ENCODE data around the gene DBN1.
A peak's percentile ranks its signal among the peaks of the same experiment; 100 is the strongest.

DBN1 gene

GRCh38 chr5:177490311-177490991 is 17.0 kb upstream of the DBN1 start:
- Histone ChIP-seq H3K36me3 (replicated peaks; ENCODE audit: low read depth, low read length) (no peaks in the 10 kb centered on the region), H3K27ac (ENCODE audit: low read length) (no peak overlapping the region), H2AFZ (ENCODE audit: low read depth, low read length) (no peak overlapping the region), H3K79me2 (ENCODE audit: low read length) (no peaks in the 10 kb centered on the region), H3K27me3 (ENCODE audit: low read depth, low read length) (no peaks in the 10 kb centered on the region), H3K4me1 (ENCODE audit: low read length) (peaks cover 34% of the 10 kb centered on the region), H3K4me2 (ENCODE audit: low read length) (no peak overlapping the region), H3K4me3 (ENCODE audit: low read length) (no peak overlapping the region), H3K9me3 (ENCODE audit: insufficient read depth, low read length) (no peaks in the 10 kb centered on the region), H4K20me1 (ENCODE audit: insufficient read depth, low read length) (no peaks in the 10 kb centered on the region; the same call in 1 of the 2 replicates), H3K9ac (ENCODE audit: low read length) (no peak overlapping the region)
- TF ChIP-seq EZH2phosphoT487 (IDR thresholded peaks at IDR 0.05; ENCODE audit: low read depth) (no peak), CTCF (IDR thresholded peaks at IDR 0.05; ENCODE audit: low read depth, low read length) (no peak)

DNA sequence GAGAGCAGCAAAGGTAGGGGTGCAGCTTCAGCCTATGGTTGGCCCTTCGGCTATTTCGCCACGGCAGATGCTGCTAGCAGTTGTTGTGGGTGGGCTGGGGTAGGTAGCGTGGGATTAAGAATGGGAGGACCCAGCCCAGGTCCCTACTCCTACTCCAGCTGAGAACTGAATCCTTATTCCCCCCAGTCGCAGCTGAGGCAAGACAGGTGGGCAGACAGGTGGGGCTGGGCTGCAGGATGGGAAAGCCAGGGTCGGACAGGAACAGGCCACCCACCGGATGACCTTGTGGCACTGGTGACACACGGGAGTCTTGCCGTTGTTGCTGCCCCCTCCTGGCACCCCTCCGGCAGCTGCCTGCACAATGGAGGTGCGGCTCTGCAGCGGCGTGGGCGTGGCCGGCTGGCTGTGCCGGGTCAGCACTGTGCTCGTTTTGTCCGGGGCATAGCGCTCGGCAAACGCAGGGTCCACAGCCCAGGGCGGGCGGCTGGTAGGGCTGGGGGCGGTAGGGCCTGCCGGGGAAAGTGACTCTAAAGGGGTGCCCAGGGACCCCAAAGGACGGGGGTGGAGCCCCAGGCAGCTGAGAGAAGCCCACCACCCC is 15.8 kb upstream of the DBN1 start:
- no peaks in the 10 kb centered on the region for H3K79me2 ChIP-seq (ENCODE audit: low read length)
- no peaks in the 10 kb centered on the region for H3K36me3 ChIP-seq (replicated peaks; ENCODE audit: low read depth, low read length)
- no peaks in the 10 kb centered on the region for H3K27me3 ChIP-seq (ENCODE audit: low read depth, low read length)
- no peak overlapping the region for H3K27ac ChIP-seq (ENCODE audit: low read length)
- peak overlapping the region; percentile 53 for H3K4me3 ChIP-seq (ENCODE audit: low read length)
- H3K4me2 ChIP-seq (ENCODE audit: low read length), result peak overlapping the region; percentile 61
- H3K9ac ChIP-seq (ENCODE audit: low read length), result no peak overlapping the region
- H3K4me1 ChIP-seq (ENCODE audit: low read length), result peaks cover 22% of the 10 kb centered on the region
- no peaks in the 10 kb centered on the region; the same call in 1 of the 2 replicates for H4K20me1 ChIP-seq (ENCODE audit: insufficient read depth, low read length)
- TF ChIP-seq CTCF (IDR thresholded peaks at IDR 0.05; ENCODE audit: low read depth, low read length) (peak; percentile 53), EZH2phosphoT487 (IDR thresholded peaks at IDR 0.05; ENCODE audit: low read depth) (no peak)
- no peak overlapping the region for H2AFZ ChIP-seq (ENCODE audit: low read depth, low read length)
- H3K9me3 ChIP-seq (ENCODE audit: insufficient read depth, low read length), result no peaks in the 10 kb centered on the region

- Histone ChIP-seq H4K20me1 (ENCODE audit: insufficient read depth, low read length) (no peaks in the 10 kb centered on the region; the same call in 1 of the 2 replicates), H3K4me1 (ENCODE audit: low read length) (peaks cover 10% of the 10 kb centered on the region), H3K79me2 (ENCODE audit: low read length) (no peaks in the 10 kb centered on the region), H3K36me3 (replicated peaks; ENCODE audit: low read depth, low read length) (no peaks in the 10 kb centered on the region), H3K27ac (ENCODE audit: low read length) (no peak overlapping the region), H3K9ac (ENCODE audit: low read length) (no peak overlapping the region), H3K9me3 (ENCODE audit: insufficient read depth, low read length) (no peaks in the 10 kb centered on the region), H3K4me3 (ENCODE audit: low read length) (no peak overlapping the region), H2AFZ (ENCODE audit: low read depth, low read length) (no peak overlapping the region), H3K27me3 (ENCODE audit: low read depth, low read length) (no peaks in the 10 kb centered on the region), H3K4me2 (ENCODE audit: low read length) (no peak overlapping the region)
- TF ChIP-seq CTCF (IDR thresholded peaks at IDR 0.05; ENCODE audit: low read depth, low read length) (peak; percentile 35), EZH2phosphoT487 (IDR thresholded peaks at IDR 0.05; ENCODE audit: low read depth) (no peak)
These were observed 14.5 kb upstream of the DBN1 start for GRCh38 chr5:177487975-177488374.

- Histone ChIP-seq H3K4me2 (ENCODE audit: low read length) (no peak overlapping the region), H3K79me2 (ENCODE audit: low read length) (no peaks in the 10 kb centered on the region), H3K27ac (ENCODE audit: low read length) (no peak overlapping the region), H4K20me1 (ENCODE audit: insufficient read depth, low read length) (no peaks in the 10 kb centered on the region; the same call in 1 of the 2 replicates), H3K4me1 (ENCODE audit: low read length) (peaks cover 10% of the 10 kb centered on the region), H3K4me3 (ENCODE audit: low read length) (no peak overlapping the region), H2AFZ (ENCODE audit: low read depth, low read length) (no peak overlapping the region), H3K9ac (ENCODE audit: low read length) (no peak overlapping the region), H3K27me3 (ENCODE audit: low read depth, low read length) (no peaks in the 10 kb centered on the region), H3K9me3 (ENCODE audit: insufficient read depth, low read length) (no peaks in the 10 kb centered on the region), H3K36me3 (replicated peaks; ENCODE audit: low read depth, low read length) (no peaks in the 10 kb centered on the region)
- TF ChIP-seq EZH2phosphoT487 (IDR thresholded peaks at IDR 0.05; ENCODE audit: low read depth) (no peak), CTCF (IDR thresholded peaks at IDR 0.05; ENCODE audit: low read depth, low read length) (no peak)
These were observed 13.7 kb upstream of the DBN1 start for GRCh38 chr5:177487144-177487543.
